B cell (primary cell): ENCODE data around the gene RENBP. TPM values are rescaled to one million over a fixed set of nuclear protein-coding genes. Genes with fewer than 3 reads are reported as not detected.

Experiments
- ATAC-seq: fragments of 200-7000 bp; cut with Tn5 transposase; one replicate; pipeline ENCODE4 v1.10.0; 2021; ENCODE audit warnings: low read depth, mild to moderate bottlenecking, moderate number of reproducible peaks, moderate library complexity
- CTCF ChIA-PET: fragments of 350-600 bp; sonication (Branson Sonifier 250); formaldehyde crosslinking; loops from one replicate; lab custom pipeline; 2021; ENCODE audit warnings: antibody characterized with exemption, inconsistent platforms; lab: Charles Lee
- POLR2A ChIA-PET: fragments of 350-600 bp; sonication (Branson Sonifier 250); formaldehyde crosslinking; loops from one replicate; lab custom pipeline; 2021; ENCODE audit warnings: antibody characterized with exemption; lab: Charles Lee
- DNase-seq: peaks from one replicate; pipeline ENCODE4 v3.0.0; 2013
- H2AFZ ChIP-seq: 2 replicates; pipeline ENCODE4 v1.6.1; 2012; ENCODE audit warnings: mild to moderate bottlenecking, low read depth, low read length; ENCODE audit not compliant: insufficient read depth, poor library complexity, severe bottlenecking
- H3K27ac ChIP-seq, 2 donors: 1 replicate in 1 of 2; 2 replicates in 1 of 2; pipeline ENCODE4 v1.5.1; 2012 to 2013; ENCODE audit warnings: low read length in 2 of 2, mild to moderate bottlenecking in 2 of 2, moderate library complexity in 1 of 2
- H3K27me3 ChIP-seq, 4 experiments: fragments of 200-600 bp in 1 of 4; sonication (generic) in 1 of 4; replicated peaks in 1 of 4; 1 replicate in 2 of 4; 2 replicates in 2 of 4; pipeline versions ENCODE4 v1.6.1 to v1.7.0; 2013 to 2016; ENCODE audit warnings: low read length in 3 of 4, mild to moderate bottlenecking in 2 of 4, mixed read lengths in 1 of 4, moderate library complexity in 1 of 4; ENCODE audit not compliant: insufficient read depth in 4 of 4, control insufficient read depth in 3 of 4; ENCODE audit errors: control extremely low read depth in 1 of 4
- H3K36me3 ChIP-seq, 2 experiments: replicated peaks in 1 of 2; 1 replicate in 1 of 2; 2 replicates in 1 of 2; pipeline versions ENCODE4 v1.6.1 to v1.7.1; 2013; ENCODE audit warnings: low read length in 1 of 2; ENCODE audit not compliant: insufficient read depth in 2 of 2, control insufficient read depth in 1 of 2; ENCODE audit errors: control extremely low read depth in 1 of 2, extremely low read depth in 1 of 2
- H3K4me1 ChIP-seq, 2 donors: fragments of 200-600 bp in 1 of 2; sonication (generic) in 1 of 2; 1 replicate in 1 of 2; 2 replicates in 1 of 2; pipeline versions ENCODE4 v1.5.1 to v1.6.1; 2013 to 2017; ENCODE audit warnings: low read length in 2 of 2; ENCODE audit not compliant: control insufficient read depth in 2 of 2, insufficient read depth in 2 of 2
- H3K4me2 ChIP-seq: replicated peaks from 2 replicates; pipeline ENCODE3; 2012; ENCODE audit warnings: mild to moderate bottlenecking, low read depth, low read length; ENCODE audit not compliant: poor library complexity, severe bottlenecking
- H3K4me3 ChIP-seq, 5 experiments: fragments of 200-600 bp in 1 of 5; sonication (generic) in 1 of 5; 1 replicate in 3 of 5; 2 replicates in 2 of 5; pipeline versions ENCODE4 v1.5.1 to v1.7.0; 2011 to 2016; ENCODE audit warnings: low read length in 4 of 5, mild to moderate bottlenecking in 4 of 5, low read depth in 2 of 5, control low read depth in 1 of 5, moderate library complexity in 1 of 5; ENCODE audit not compliant: insufficient read depth in 1 of 5; ENCODE audit errors: control extremely low read depth in 1 of 5, extremely low read depth in 1 of 5
- H3K79me2 ChIP-seq: fragments of 200-600 bp; sonication (generic); one replicate; pipeline ENCODE4 v1.6.0; 2016; ENCODE audit warnings: low read length; ENCODE audit not compliant: control insufficient read depth, insufficient read depth
- H3K9ac ChIP-seq: fragments of 200-600 bp; sonication (generic); 2 replicates; pipeline ENCODE4 v1.6.1; 2017; ENCODE audit warnings: mild to moderate bottlenecking, low read length, moderate library complexity
- H3K9me3 ChIP-seq, 3 donors: one replicate each; pipeline versions ENCODE4 v1.6.1 to v1.7.1; 2013; ENCODE audit warnings: low read length in 2 of 3; ENCODE audit not compliant: control insufficient read depth in 2 of 3, insufficient read depth in 1 of 3; ENCODE audit errors: control extremely low read depth in 1 of 3
- H4K20me1 ChIP-seq: 2 replicates; pipeline ENCODE4 v1.6.0; 2012; ENCODE audit warnings: mild to moderate bottlenecking, low read length; ENCODE audit not compliant: insufficient read depth, control insufficient read depth, poor library complexity, severe bottlenecking
- H3K27ac Mint-ChIP-seq: one replicate; pipeline ENCODE4 v1.8.0; 2021; ENCODE audit warnings: mixed read lengths
- H3K27me3 Mint-ChIP-seq: one replicate; pipeline ENCODE4 v1.8.0; 2021; ENCODE audit warnings: mixed read lengths
- H3K4me1 Mint-ChIP-seq: one replicate; pipeline ENCODE4 v1.8.0; 2021; ENCODE audit warnings: mixed read lengths
- H3K4me3 Mint-ChIP-seq: one replicate; pipeline ENCODE4 v1.8.0; 2021; ENCODE audit warnings: mixed read lengths
- H3K9me3 Mint-ChIP-seq: one replicate; pipeline ENCODE4 v1.8.0; 2022; ENCODE audit warnings: mixed read lengths; ENCODE audit not compliant: insufficient read depth
- CTCF ChIP-seq: fragments of 200-600 bp; IDR thresholded peaks from one replicate; pipeline ENCODE4 v1.8.0; 2022; ENCODE audit warnings: antibody characterized with exemption, mild to moderate bottlenecking
- EZH2 ChIP-seq: IDR thresholded peaks from 2 replicates; pipeline ENCODE4 v1.6.1; 2012; ENCODE audit warnings: borderline replicate concordance, low read depth, mild to moderate bottlenecking, moderate library complexity, low read length; ENCODE audit not compliant: insufficient read depth, poor library complexity, severe bottlenecking
- WGBS: methylation state at CpG from one replicate; pipeline ENCODE4 v1.1.5; 2013; ENCODE audit warnings: missing lambda C conversion rate; ENCODE audit not compliant: insufficient coverage; 5-methylcytosine and 5-hydroxymethylcytosine counted together
- intact Hi-C: fragments of 100-400 bp; cut with micrococcal nuclease; formaldehyde crosslinking; loops from one replicate; pipeline ENCODE4 v1.10.0; 2022
- polyA plus RNA-seq: library from polyadenylated mRNA; depleted of rRNA; stranded (reverse); fragments of >200 nt; gene quantifications from 2 replicates; pipeline ENCODE4 v1.2.3, GENCODE V29; 2012
- total RNA-seq, 2 donors: library from RNA; stranded (reverse); fragments of 120-200 nt in 1 of 2; gene quantifications; 1 replicate in 1 of 2; 2 replicates in 1 of 2; pipeline versions ENCODE4 v1.2.3 to v1.2.4, GENCODE V29; 2013 to 2022

RENBP gene
- total and polyA plus RNA-seq, 2 donors (not counting 1 experiment from before 2014, with no cell fraction given), result 30.6 to 39.2 TPM

GRCh38 chrX:153958605-153959004 lies 14.2 kb upstream of the RENBP start:
- Histone ChIP-seq H3K79me2 (peaks cover 34% of the 10 kb centered on the region), H3K27ac (no peak overlapping the region), H3K36me3 (peaks cover 0 to 71% of the 10 kb centered on the region in 2 experiments), H3K4me2 (no peak overlapping the region), H3K9me3 (no peaks in the 10 kb centered on the region), H3K27me3 (no peaks in the 10 kb centered on the region), H4K20me1 (peaks cover 19% of the 10 kb centered on the region), H3K4me1 (no peaks in the 10 kb centered on the region), H2AFZ (no peak overlapping the region), H3K4me3 (no peak overlapping the region), H3K9ac (no peak overlapping the region)
- Mint-ChIP-seq H3K9me3 (no peaks in the 10 kb centered on the region), H3K4me3 (no peak overlapping the region), H3K27me3 (no peaks in the 10 kb centered on the region), H3K4me1 (no peaks in the 10 kb centered on the region), H3K27ac (no peak overlapping the region)
- ChIA-PET CTCF (no interaction called here), POLR2A (interaction anchor here (0.6 kb wide), 1 partner anchor 10 kb away, joined by 4 read pairs; no protein-coding TSS in a partner anchor)
- DNase-seq, result no peak
- WGBS, result 97% methylated on average over 12 of the region's 14 CpGs
- no peak for ATAC-seq
- TF ChIP-seq EZH2, result no peak
- no peak for TF ChIP-seq CTCF
- intact Hi-C loops, result no loop called here

DNA sequence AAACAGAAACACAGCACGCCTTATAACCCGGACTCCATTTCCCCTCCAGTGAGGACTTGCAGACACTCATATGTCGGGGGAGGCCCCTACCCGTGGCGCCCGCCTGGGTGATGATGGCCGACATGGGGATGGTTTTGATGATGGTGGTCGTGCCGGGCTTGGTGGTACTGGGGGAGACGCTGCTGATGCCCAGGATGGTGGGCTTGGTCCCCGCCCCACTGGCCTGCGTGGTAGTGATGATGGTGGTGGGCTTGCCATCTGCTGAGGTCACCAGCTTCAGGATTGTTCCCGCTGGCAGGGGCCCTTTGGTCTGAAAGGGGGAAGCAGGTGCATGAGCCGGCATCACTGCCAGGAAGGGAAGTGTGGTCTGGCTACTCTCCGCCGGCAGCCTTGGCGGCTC lies 12.8 kb upstream of the RENBP start:
- POLR2A ChIA-PET, result no interaction called here
- Histone ChIP-seq H3K4me1 (peaks cover 0 to 4% of the 10 kb centered on the region in 2 donors), H4K20me1 (peaks cover 5% of the 10 kb centered on the region), H2AFZ (no peak overlapping the region), H3K9me3 (no peaks in the 10 kb centered on the region), H3K4me2 (no peak overlapping the region), H3K36me3 (peaks cover 0 to 68% of the 10 kb centered on the region in 2 experiments), H3K9ac (no peak overlapping the region), H3K27me3 (no peaks in the 10 kb centered on the region), H3K79me2 (peaks cover 20% of the 10 kb centered on the region), H3K4me3 (no peak overlapping the region), H3K27ac (no peak overlapping the region)
- CTCF ChIA-PET, result no interaction called here
- Mint-ChIP-seq H3K27me3 (no peaks in the 10 kb centered on the region), H3K4me3 (no peak overlapping the region), H3K27ac (peak overlapping the region; percentile 32), H3K4me1 (peaks cover 2% of the 10 kb centered on the region), H3K9me3 (no peaks in the 10 kb centered on the region)
- DNase-seq, result no peak
- TF ChIP-seq CTCF (no peak), EZH2 (no peak)
- ATAC-seq, result no peak
- intact Hi-C loops, result no loop called here
- 80% methylated on average over 11 of the region's 17 CpGs for WGBS
